ENCODE results near the gene SMAD7. TPM values are rescaled to one million over a fixed set of nuclear protein-coding genes. Genes with fewer than 3 reads are reported as not detected.

The SMAD7 gene
- total RNA-seq, 5 donors from 2014 or later (not counting 1 experiment from before 2014, with no cell fraction given), result 28.5 to 138 (median 57.7) TPM

DNA sequence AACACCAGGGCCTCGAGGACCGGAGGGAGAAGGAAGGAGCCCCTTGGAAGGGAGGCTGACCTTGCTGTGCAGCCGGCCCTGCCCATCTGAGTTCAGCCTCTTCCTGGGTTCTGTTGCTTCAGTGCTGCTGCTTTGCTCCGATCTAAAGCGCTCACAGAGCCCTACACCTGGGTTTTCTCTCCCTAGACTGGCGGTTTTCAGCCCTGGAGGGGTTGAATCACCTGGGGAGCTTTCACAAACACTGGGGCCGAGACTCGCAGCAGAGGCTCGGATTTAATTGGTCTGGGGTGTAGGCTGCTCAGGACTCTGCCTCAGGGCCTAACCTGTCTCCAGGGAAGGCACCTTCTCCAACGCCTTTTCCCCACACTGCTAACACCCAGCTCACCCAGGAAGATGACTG is 40.9 kb upstream of the SMAD7 start:
- 100% methylated on average over 6 of the region's 10 CpGs for WGBS (ENCODE audit: insufficient coverage)
- no peak for ATAC-seq (replicated peaks in 1 of 4)
- H3K27ac ChIP-seq (ENCODE audit: low read length), result no peak overlapping the region
- peaks cover 0 to 22% of the 10 kb centered on the region in 2 experiments for H3K27me3 ChIP-seq (replicated peaks in 1 of 2; ENCODE audit: control insufficient read depth in 2 of 2, extremely low read depth in 1 of 2, insufficient read depth in 2 of 2, low read length in 1 of 2)
- peaks cover 2 to 19% of the 10 kb centered on the region in 2 experiments for H3K4me1 ChIP-seq (ENCODE audit: control insufficient read depth in 1 of 2, extremely low read depth in 1 of 2, insufficient read depth in 2 of 2, low read length in 2 of 2)
- Mint-ChIP-seq H3K27me3 (peaks cover 0 to 8% of the 10 kb centered on the region in 2 donors), H3K4me3 (no peak overlapping the region), H3K36me3 (no peaks in the 10 kb centered on the region), H3K27ac (no peak overlapping the region), H3K9me3 (no peaks in the 10 kb centered on the region), H3K4me1 (peaks cover 4 to 17% (median 16%) of the 10 kb centered on the region in 3 donors)
- H3K4me3 ChIP-seq (ENCODE audit: control insufficient read depth in 1 of 2, extremely low read depth in 1 of 2, low read length in 1 of 2), result no peak overlapping the region
- ChIA-PET CTCF (no interaction called here), POLR2A (interaction anchor here in 1 of 2 donors (0.5 kb wide), 1 partner anchor 16 kb away, joined by 3 read pairs; no protein-coding TSS in a partner anchor)
- no peak for DNase-seq
- H3K36me3 ChIP-seq (ENCODE audit: control insufficient read depth in 2 of 2, extremely low read depth in 1 of 2, insufficient read depth in 1 of 2, low read length in 1 of 2), result no peaks in the 10 kb centered on the region
- no peaks in the 10 kb centered on the region for H3K9me3 ChIP-seq

DNA sequence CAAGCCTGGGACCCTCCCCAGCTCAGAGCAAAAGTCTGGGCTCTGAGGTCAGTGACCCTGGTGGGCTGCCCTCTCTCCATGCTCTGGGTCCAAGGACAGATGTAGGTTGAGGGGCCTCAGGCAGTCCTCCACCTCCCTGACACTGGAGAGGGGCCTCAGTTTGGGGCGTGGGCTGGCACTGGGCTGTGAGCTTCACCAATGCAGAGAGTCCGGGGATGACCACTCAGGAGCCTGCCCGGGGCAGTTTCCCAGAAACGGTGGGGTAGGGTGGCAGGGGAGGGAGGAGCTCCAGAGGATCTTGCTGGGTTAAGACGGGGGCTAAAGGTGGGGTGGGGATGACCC is 40.5 kb upstream of the SMAD7 start:
- H3K36me3 Mint-ChIP-seq, result no peaks in the 10 kb centered on the region
- no peak overlapping the region for H3K27ac ChIP-seq (ENCODE audit: low read length)
- ChIA-PET POLR2A (interaction anchor here in 1 of 2 donors (0.5 kb wide), 1 partner anchor 16 kb away, joined by 3 read pairs; no protein-coding TSS in a partner anchor), CTCF (no interaction called here)
- WGBS (ENCODE audit: insufficient coverage), result 100% methylated on average over 3 of the region's 5 CpGs
- H3K27me3 Mint-ChIP-seq, result peaks cover 0 to 8% of the 10 kb centered on the region in 2 donors
- H3K4me3 Mint-ChIP-seq, result no peak overlapping the region
- H3K36me3 ChIP-seq (ENCODE audit: control insufficient read depth in 2 of 2, extremely low read depth in 1 of 2, insufficient read depth in 1 of 2, low read length in 1 of 2), result no peaks in the 10 kb centered on the region
- no peak for ATAC-seq (replicated peaks in 1 of 4)
- H3K4me1 ChIP-seq (ENCODE audit: control insufficient read depth in 1 of 2, extremely low read depth in 1 of 2, insufficient read depth in 2 of 2, low read length in 2 of 2), result peaks cover 0 to 16% of the 10 kb centered on the region in 2 experiments
- no peak for DNase-seq
- peaks cover 1 to 15% (median 13%) of the 10 kb centered on the region in 3 donors for H3K4me1 Mint-ChIP-seq
- H3K27ac Mint-ChIP-seq, result no peak overlapping the region
- no peaks in the 10 kb centered on the region for H3K9me3 ChIP-seq
- H3K27me3 ChIP-seq (replicated peaks in 1 of 2; ENCODE audit: control insufficient read depth in 2 of 2, extremely low read depth in 1 of 2, insufficient read depth in 2 of 2, low read length in 1 of 2), result peaks cover 0 to 22% of the 10 kb centered on the region in 2 experiments
- no peak overlapping the region for H3K4me3 ChIP-seq (ENCODE audit: control insufficient read depth in 1 of 2, extremely low read depth in 1 of 2, low read length in 1 of 2)
- no peaks in the 10 kb centered on the region for H3K9me3 Mint-ChIP-seq

DNA sequence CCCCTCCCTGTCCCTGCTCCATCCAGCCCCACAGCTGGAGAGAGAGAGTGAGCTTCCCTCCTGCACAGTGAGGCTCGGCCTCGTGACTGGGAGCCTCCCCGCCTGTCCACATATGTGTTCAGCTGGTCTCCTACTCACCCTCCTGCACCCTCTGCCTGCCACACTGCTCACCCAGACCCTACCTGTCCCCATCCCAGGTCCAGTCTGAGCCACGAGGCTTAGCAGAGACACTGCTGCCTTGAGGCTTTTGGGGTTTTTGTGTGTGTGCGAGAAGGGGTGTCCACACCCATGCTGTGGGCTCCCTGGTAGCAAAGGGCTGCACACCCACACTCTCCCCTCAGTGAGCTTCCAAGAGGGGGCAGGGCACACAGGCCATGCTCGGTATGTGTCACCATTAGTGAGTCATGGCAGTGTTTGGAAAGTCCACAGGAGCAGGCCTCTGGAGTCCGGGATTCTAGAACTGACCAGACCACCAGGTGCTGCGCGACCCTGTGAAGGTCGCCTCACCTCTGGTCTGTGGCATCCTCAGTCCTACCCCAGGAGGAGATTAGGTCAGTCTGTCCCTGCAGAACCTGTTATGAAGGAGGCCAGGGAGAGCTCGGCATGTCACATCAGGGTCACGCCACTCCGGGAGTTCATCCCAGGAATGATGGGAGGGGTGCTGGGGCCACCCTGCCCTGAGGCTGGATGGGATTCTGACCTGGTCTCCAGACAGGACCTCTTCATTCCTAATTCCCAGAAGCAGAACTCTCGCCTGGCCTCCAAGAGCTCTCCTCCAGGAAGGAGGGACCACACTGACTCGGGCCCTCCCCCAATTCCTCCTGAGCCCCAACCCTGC is 39.9 kb upstream of the SMAD7 start:
- peaks cover 0 to 10% of the 10 kb centered on the region in 2 experiments for H3K4me1 ChIP-seq (ENCODE audit: control insufficient read depth in 1 of 2, extremely low read depth in 1 of 2, insufficient read depth in 2 of 2, low read length in 2 of 2)
- ATAC-seq (replicated peaks in 1 of 4) (no peak), DNase-seq (no peak)
- Mint-ChIP-seq H3K4me3 (no peak overlapping the region), H3K4me1 (peaks cover 0 to 12% (median 11%) of the 10 kb centered on the region in 3 donors), H3K36me3 (no peaks in the 10 kb centered on the region), H3K27me3 (peaks cover 0 to 8% of the 10 kb centered on the region in 2 donors), H3K9me3 (no peaks in the 10 kb centered on the region), H3K27ac (no peak overlapping the region)
- WGBS (ENCODE audit: insufficient coverage), result 84% methylated on average over 8 of the region's 15 CpGs
- CTCF ChIA-PET, result no interaction called here
- H3K36me3 ChIP-seq (ENCODE audit: control insufficient read depth in 2 of 2, extremely low read depth in 1 of 2, insufficient read depth in 1 of 2, low read length in 1 of 2), result no peaks in the 10 kb centered on the region
- no peaks in the 10 kb centered on the region for H3K9me3 ChIP-seq
- POLR2A ChIA-PET, result interaction anchor here in 1 of 2 donors (0.7 kb wide), 1 partner anchor 45 kb away, joined by 3 read pairs; no protein-coding TSS in a partner anchor
- peaks cover 0 to 22% of the 10 kb centered on the region in 2 experiments for H3K27me3 ChIP-seq (replicated peaks in 1 of 2; ENCODE audit: control insufficient read depth in 2 of 2, extremely low read depth in 1 of 2, insufficient read depth in 2 of 2, low read length in 1 of 2)
- H3K4me3 ChIP-seq (ENCODE audit: control insufficient read depth in 1 of 2, extremely low read depth in 1 of 2, low read length in 1 of 2), result no peak overlapping the region
- no peak overlapping the region for H3K27ac ChIP-seq (ENCODE audit: low read length)

DNA sequence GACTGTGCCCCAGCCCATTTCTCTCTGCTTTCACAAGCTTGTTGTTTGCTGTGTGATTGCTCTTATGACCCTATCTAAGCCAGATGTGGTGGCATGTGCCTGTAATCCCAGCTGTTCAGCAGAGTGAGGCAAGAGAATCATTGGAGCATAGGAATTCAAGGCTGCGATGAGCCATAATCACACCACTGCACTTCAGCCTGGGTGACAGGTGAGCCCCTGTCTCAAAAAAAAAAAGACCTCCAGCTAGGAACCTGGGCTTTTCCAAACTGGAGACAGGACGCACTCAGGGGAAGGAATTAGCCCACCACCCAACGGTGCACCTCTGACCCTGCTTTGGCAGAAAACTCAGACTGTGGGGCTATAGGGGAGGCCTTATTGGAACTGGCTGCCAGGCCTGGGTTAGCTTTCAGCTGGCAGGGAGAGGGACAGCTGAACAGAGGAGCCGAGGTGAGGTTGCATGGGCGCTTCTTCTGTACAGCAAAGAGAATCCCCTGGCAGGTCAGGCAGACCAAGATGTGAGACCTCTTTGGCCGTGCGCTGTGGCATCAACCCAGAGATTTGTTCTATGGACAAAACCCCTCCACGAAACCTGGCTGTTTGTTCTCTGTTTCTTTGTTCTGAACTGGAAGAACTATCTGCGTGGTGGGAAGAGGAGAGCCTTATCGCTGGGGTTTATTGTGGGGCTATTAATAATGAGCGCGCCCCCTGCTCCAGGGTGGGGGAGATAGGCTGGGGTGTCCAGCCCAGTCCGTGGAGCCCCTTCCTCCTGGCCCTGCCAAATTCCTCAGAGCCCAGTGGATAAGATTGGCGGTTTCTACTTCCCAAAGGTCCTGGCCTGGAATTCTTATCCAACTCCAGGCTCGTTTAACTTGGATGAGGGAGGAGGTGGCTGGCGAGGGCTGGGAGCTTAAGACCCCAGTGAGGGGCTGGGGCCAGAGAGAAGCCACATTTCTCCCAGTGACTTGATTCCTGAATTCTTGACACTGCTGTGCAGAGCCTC is 38.8 kb upstream of the SMAD7 start:
- DNase-seq (no peak), ATAC-seq (replicated peaks in 1 of 4) (no peak)
- 84% methylated on average over 8 of the region's 16 CpGs for WGBS (ENCODE audit: insufficient coverage)
- peaks cover 0 to 8% of the 10 kb centered on the region in 2 donors for H3K27me3 Mint-ChIP-seq
- Histone ChIP-seq H3K27me3 (replicated peaks in 1 of 2; ENCODE audit: control insufficient read depth in 2 of 2, extremely low read depth in 1 of 2, insufficient read depth in 2 of 2, low read length in 1 of 2) (peaks cover 0 to 22% of the 10 kb centered on the region in 2 experiments), H3K4me1 (ENCODE audit: control insufficient read depth in 1 of 2, extremely low read depth in 1 of 2, insufficient read depth in 2 of 2, low read length in 2 of 2) (peaks cover 0 to 8% of the 10 kb centered on the region in 2 experiments), H3K4me3 (ENCODE audit: control insufficient read depth in 1 of 2, extremely low read depth in 1 of 2, low read length in 1 of 2) (no peak overlapping the region), H3K9me3 (no peaks in the 10 kb centered on the region), H3K36me3 (ENCODE audit: control insufficient read depth in 2 of 2, extremely low read depth in 1 of 2, insufficient read depth in 1 of 2, low read length in 1 of 2) (no peaks in the 10 kb centered on the region), H3K27ac (ENCODE audit: low read length) (no peak overlapping the region)
- H3K9me3 Mint-ChIP-seq, result no peaks in the 10 kb centered on the region
- no peak overlapping the region for H3K4me3 Mint-ChIP-seq
- H3K36me3 Mint-ChIP-seq, result no peaks in the 10 kb centered on the region
- ChIA-PET POLR2A (interaction anchor here in 1 of 2 donors (0.7 kb wide), 1 partner anchor 46 kb away, joined by 3 read pairs; no protein-coding TSS in a partner anchor), CTCF (no interaction called here)
- H3K4me1 Mint-ChIP-seq, result peaks cover 0 to 12% (median 11%) of the 10 kb centered on the region in 3 donors
- no peak overlapping the region for H3K27ac Mint-ChIP-seq

DNA sequence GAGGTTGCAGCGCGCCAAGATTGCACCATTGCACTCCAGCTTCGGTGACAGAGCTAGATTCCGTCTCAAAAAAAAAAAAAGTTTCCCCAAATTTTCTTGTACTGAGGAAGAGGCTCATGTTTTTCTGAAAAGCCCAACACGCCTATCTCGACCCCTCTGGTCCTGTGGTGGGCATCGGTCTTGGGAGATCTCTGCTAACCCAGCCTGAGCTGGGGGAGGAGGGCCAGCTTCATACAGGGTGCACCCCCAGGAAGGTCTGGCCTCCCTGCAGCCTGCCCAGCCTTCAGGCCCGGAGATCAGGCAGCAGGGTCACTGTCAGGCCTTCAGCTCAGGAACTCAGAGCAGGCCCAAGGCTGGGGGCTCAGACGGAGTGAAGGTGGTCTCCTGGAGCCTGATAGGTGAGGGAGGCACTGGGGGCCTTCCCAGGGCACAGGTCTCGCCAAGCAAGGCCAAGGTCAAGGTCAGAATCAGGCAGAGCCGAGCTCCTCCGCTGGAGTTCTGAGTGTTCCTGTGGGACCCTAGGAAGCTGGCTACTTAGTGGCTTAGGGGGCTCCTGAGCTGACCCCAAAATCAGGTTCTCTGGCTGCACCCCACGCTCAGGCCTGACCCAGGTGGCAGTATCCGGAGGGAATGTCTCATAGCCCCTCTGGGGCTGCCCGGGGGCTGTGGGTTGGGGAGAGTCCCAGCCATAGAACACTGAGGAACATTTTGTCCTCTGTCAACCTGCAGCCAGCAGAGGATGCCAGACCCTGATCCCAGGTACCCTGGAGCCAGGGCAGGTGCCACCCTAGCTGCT is 37.9 kb upstream of the SMAD7 start:
- no peak overlapping the region for H3K4me3 Mint-ChIP-seq
- no peaks in the 10 kb centered on the region for H3K9me3 ChIP-seq
- CTCF ChIA-PET, result interaction anchor here in 1 of 2 donors (0.5 kb wide), 1 partner anchor 206 kb away, joined by 4 read pairs; no protein-coding TSS in a partner anchor
- POLR2A ChIA-PET, result no interaction called here
- H3K36me3 ChIP-seq (ENCODE audit: control insufficient read depth in 2 of 2, extremely low read depth in 1 of 2, insufficient read depth in 1 of 2, low read length in 1 of 2), result no peaks in the 10 kb centered on the region
- no peak for ATAC-seq (replicated peaks in 1 of 4)
- H3K4me1 Mint-ChIP-seq, result peaks cover 0 to 14% (median 8%) of the 10 kb centered on the region in 3 donors
- peaks cover 0 to 10% of the 10 kb centered on the region in 2 experiments for H3K4me1 ChIP-seq (ENCODE audit: control insufficient read depth in 1 of 2, extremely low read depth in 1 of 2, insufficient read depth in 2 of 2, low read length in 2 of 2)
- DNase-seq, result no peak
- H3K27me3 Mint-ChIP-seq, result peaks cover 0 to 8% of the 10 kb centered on the region in 2 donors
- H3K27ac ChIP-seq (ENCODE audit: low read length), result no peak overlapping the region
- H3K4me3 ChIP-seq (ENCODE audit: control insufficient read depth in 1 of 2, extremely low read depth in 1 of 2, low read length in 1 of 2), result no peak overlapping the region
- H3K27me3 ChIP-seq (replicated peaks in 1 of 2; ENCODE audit: control insufficient read depth in 2 of 2, extremely low read depth in 1 of 2, insufficient read depth in 2 of 2, low read length in 1 of 2), result peaks cover 0 to 30% of the 10 kb centered on the region in 2 experiments
- no peaks in the 10 kb centered on the region for H3K36me3 Mint-ChIP-seq
- H3K9me3 Mint-ChIP-seq, result no peaks in the 10 kb centered on the region
- 84% methylated on average over 15 of the region's 15 CpGs for WGBS (ENCODE audit: insufficient coverage)
- no peak overlapping the region for H3K27ac Mint-ChIP-seq

All from T-cell (primary cell).